Thyroid gland (tissue), 4 donors: ENCODE results near the gene PARP11. TPM values are rescaled to one million over a fixed set of nuclear protein-coding genes. Genes with fewer than 3 reads are reported as not detected.

Experiments used
- DNase-seq, 2 donors: peaks; one replicate each; pipeline ENCODE4 v3.0.0-alpha.2; 2019
- H3K27ac ChIP-seq, 3 donors: fragments of 200-600 bp; sonication (generic); 1 replicate in 2 of 3; 2 replicates in 1 of 3; pipeline ENCODE4 v1.5.1; 2016 to 2019; ENCODE audit warnings: mild to moderate bottlenecking in 1 of 3, moderate library complexity in 1 of 3
- H3K27me3 ChIP-seq: fragments of 200-600 bp; sonication (generic); one replicate; pipeline ENCODE4 v1.5.1; 2019
- H3K36me3 ChIP-seq, 2 donors: fragments of 200-600 bp; sonication (generic); one replicate each; pipeline ENCODE4 v1.5.1; 2016 to 2019
- H3K4me1 ChIP-seq, 2 donors: fragments of 200-600 bp; sonication (generic); one replicate each; pipeline ENCODE4 v1.5.1; 2017 to 2019
- H3K4me3 ChIP-seq, 3 donors: fragments of 200-600 bp; sonication (generic); replicated peaks in 1 of 3; 1 replicate in 2 of 3; 2 replicates in 1 of 3; pipeline ENCODE4 v1.5.1; 2016; ENCODE audit warnings: mild to moderate bottlenecking in 1 of 3
- H3K9me3 ChIP-seq: fragments of 200-600 bp; sonication (generic); one replicate; pipeline ENCODE4 v1.5.1; 2017
- CTCF ChIP-seq, 6 experiments: fragments of 200-600 bp in 3 of 6; fragments of 450-650 bp in 3 of 6; sonication (generic) in 3 of 6; IDR thresholded peaks; one replicate each; pipeline ENCODE4 v1.5.1; 2016 to 2019; ENCODE audit warnings: antibody characterized with exemption in 6 of 6, mild to moderate bottlenecking in 2 of 6, inconsistent platforms in 1 of 6, moderate library complexity in 1 of 6
- POLR2A ChIP-seq, 2 donors: fragments of 450-650 bp; IDR thresholded peaks; one replicate each; pipeline ENCODE4 v1.6.1; 2017; ENCODE audit warnings: antibody characterized with exemption in 2 of 2, mild to moderate bottlenecking in 2 of 2, moderate library complexity in 1 of 2
- WGBS, 2 donors: methylation state at CpG; one replicate each; pipeline ENCODE4 v1.1.5; 2017; 5-methylcytosine and 5-hydroxymethylcytosine counted together
- intact Hi-C: fragments of 100-400 bp; cut with DNase I; formaldehyde crosslinking; loops from one replicate; pipeline ENCODE4 v1.15.1; 2023
- total RNA-seq, 4 donors: library from RNA; depleted of rRNA; stranded (reverse); fragments of >200 nt; gene quantifications; one replicate each; pipeline ENCODE4 v1.2.3, GENCODE V29; 2016

The PARP11 gene
- total RNA-seq, 4 donors from 2014 or later: 8.7 to 26.2 (median 15.4) TPM

DNA sequence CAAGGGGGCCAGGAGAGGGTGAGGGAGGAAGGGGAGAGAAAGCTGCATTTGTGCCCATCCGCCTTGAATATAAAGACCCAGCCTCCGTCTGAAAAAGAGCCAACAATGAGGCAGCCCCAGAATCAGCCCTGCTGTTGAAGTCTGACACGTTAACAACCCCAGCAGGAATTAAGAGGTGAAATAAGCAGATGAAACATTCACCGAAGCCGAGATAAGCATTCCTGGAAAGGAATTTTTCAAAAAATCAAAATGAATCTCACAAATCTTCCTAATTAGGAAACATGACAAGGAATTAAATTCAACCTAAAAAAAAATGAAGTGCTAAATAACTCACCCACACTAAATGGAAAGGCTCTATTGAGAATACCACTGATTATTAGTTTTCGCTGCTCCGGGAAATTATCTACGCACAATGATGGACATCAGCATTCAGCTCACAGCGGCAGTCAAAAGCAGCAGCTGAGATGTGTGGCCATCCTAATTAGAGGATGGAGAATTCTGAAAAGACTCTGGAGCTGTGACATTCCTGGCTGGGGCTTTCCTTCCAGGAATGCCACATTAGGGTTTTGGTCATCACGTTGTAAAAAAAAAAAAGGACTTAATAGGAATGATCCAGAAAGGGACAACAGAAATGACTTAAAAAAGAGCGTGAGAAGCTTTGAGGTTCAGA is 8.2 kb upstream of the PARP11 start:
- Histone ChIP-seq H3K9me3 (no peaks in the 10 kb centered on the region), H3K27ac (no peak overlapping the region), H3K36me3 (no peaks in the 10 kb centered on the region), H3K27me3 (no peaks in the 10 kb centered on the region), H3K4me3 (no peak overlapping the region), H3K4me1 (no peaks in the 10 kb centered on the region)
- intact Hi-C loops: loop anchor here (10.0 kb wide), 1 partner anchor 113 kb away; no protein-coding TSS in a partner anchor
- no peak for DNase-seq
- 63% methylated on average over 11 of the region's 11 CpGs for WGBS, 2 donors
- no peak for TF ChIP-seq POLR2A (IDR thresholded peaks at IDR 0.05)
- no peak for TF ChIP-seq CTCF (IDR thresholded peaks at IDR 0.05)

DNA sequence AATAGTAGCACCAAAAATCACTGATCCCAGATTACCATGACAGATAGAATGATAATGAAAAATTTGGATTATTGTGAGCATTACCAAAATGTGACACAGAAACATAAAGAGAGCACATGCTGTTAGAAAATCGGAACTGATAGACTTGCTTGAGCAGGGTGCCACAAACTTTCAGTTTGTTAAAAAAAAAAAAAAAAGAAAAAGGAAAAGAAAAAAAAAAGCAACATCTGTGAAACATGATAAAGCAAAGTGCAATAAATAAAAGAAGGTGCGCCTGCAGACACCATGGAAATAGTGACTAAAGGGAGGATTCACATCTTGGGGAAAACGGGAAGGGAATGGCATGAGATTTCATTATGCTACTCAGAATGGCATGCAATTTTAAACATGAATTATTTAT is 6.6 kb upstream of the PARP11 start:
- Histone ChIP-seq H3K27ac (no peak overlapping the region), H3K27me3 (no peaks in the 10 kb centered on the region), H3K9me3 (no peaks in the 10 kb centered on the region), H3K36me3 (no peaks in the 10 kb centered on the region), H3K4me3 (no peak overlapping the region), H3K4me1 (no peaks in the 10 kb centered on the region)
- no peak for TF ChIP-seq POLR2A (IDR thresholded peaks at IDR 0.05)
- TF ChIP-seq CTCF (IDR thresholded peaks at IDR 0.05): no peak
- DNase-seq: no peak
- WGBS, 2 donors: 89 to 94% methylated on average over 3 of the region's 3 CpGs
- intact Hi-C loops: loop anchor here (10.0 kb wide), 1 partner anchor 115 kb away; no protein-coding TSS in a partner anchor

DNA sequence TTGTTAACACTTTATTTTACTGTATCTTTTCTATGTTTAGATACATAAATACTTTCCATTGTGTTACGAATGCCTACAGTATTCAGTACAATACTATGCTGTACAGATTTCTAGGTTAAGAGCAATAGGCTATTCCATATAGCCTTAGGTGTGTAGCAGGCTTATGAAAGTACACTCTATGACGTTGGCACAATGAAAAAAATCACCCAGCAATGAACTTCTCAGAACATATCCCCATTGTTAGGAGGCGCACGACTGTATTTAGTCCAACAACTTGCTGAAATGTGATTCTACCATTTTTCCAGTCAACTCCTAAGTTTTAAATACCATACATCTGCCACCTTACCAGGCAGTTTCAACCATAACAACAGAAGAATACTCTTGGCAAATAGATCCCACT is 1.8 kb downstream of the PARP11 start:
- Histone ChIP-seq H3K9me3 (no peaks in the 10 kb centered on the region), H3K36me3 (no peaks in the 10 kb centered on the region), H3K27ac (no peak overlapping the region), H3K27me3 (no peaks in the 10 kb centered on the region), H3K4me1 (peaks cover 13 to 15% of the 10 kb centered on the region in 2 donors), H3K4me3 (no peak overlapping the region)
- no peak for DNase-seq
- intact Hi-C loops: loop anchor here (5.0 kb wide), 1 partner anchor 406 kb away; no protein-coding TSS in a partner anchor
- WGBS, 2 donors: 93 to 96% methylated on average over 4 of the region's 4 CpGs
- no peak for TF ChIP-seq POLR2A (IDR thresholded peaks at IDR 0.05)

DNA sequence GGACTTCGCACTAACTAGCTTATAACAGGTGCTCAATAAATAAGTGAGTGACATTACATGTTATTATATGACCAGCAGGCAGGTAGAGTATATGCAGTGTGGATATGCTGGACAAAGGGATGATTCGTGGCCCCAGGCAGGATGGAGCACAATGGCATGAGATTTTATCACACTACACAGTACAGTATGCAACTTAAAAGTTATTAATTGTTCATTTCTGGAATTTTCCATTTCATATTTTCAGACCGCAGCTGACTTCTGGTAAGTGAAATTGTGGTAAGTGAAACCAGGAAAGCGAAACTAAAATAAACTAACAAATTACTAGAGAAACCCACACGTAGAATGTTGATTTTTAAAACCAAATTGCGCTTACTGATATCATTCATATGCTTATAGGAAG is 3.3 kb downstream of the PARP11 start:
- no peak overlapping the region for H3K4me3 ChIP-seq
- DNase-seq: no peak
- 82 to 83% methylated on average over 6 of the region's 6 CpGs for WGBS, 2 donors
- H3K9me3 ChIP-seq: no peaks in the 10 kb centered on the region
- intact Hi-C loops: loop anchor here (5.0 kb wide), 1 partner anchor 407 kb away; no protein-coding TSS in a partner anchor
- H3K4me1 ChIP-seq: peaks cover 13 to 15% of the 10 kb centered on the region in 2 donors
- no peak overlapping the region for H3K27ac ChIP-seq
- TF ChIP-seq POLR2A (IDR thresholded peaks at IDR 0.05): no peak
- TF ChIP-seq CTCF (IDR thresholded peaks at IDR 0.05): no peak
- H3K27me3 ChIP-seq: no peaks in the 10 kb centered on the region
- H3K36me3 ChIP-seq: no peaks in the 10 kb centered on the region

DNA sequence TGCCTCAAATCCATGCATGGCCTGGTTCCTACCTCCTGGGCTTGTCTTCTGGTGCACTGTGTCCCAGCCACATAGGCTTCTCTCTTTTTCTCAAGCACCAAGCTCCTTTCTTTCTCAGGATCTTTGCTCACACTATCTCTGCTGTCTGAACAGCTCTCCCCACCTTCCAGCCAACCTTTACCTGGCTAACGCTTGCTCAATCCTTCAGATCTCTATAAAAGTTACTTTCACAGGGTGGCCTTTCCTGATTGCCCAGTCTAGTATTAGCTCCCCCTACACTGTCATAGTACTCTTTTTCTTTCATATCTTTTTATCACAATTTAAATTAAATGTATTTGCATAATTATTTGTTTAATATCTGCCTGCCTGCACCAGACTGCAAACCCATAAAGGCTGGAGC is 3.8 kb downstream of the PARP11 start:
- Histone ChIP-seq H3K36me3 (no peaks in the 10 kb centered on the region), H3K27ac (no peak overlapping the region), H3K9me3 (no peaks in the 10 kb centered on the region), H3K4me1 (peaks cover 13 to 15% of the 10 kb centered on the region in 2 donors), H3K27me3 (no peaks in the 10 kb centered on the region), H3K4me3 (no peak overlapping the region)
- intact Hi-C loops: no loop called here
- no peak for DNase-seq
- TF ChIP-seq POLR2A (IDR thresholded peaks at IDR 0.05): no peak
- TF ChIP-seq CTCF (IDR thresholded peaks at IDR 0.05): no peak
- 98% methylated on average over 1 of the region's 1 CpG for WGBS, 2 donors
